Measurements from ENCODE around the gene DCLK2.

DCLK2 gene

DNA sequence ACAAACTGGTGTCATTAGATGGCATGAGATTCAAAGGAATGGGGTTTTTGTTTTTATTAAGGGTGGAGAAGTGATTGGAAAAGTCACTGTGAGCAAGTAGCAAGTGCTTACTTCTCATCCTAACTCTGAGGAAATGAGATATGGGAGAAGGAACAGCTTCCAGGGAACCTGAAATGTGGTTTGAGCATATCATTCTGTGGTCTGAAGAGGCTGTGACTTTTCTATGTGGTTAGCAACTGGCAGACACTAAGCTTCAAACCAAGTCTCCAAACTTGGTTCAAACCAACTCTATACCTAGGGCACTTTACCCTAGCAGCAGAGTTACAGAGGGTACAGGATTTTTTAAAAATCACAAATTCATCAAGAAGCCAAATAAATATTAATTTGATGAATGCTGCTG, 58.2 kb downstream of the DCLK2 start:
- no peak overlapping the region for H3K4me3 ChIP-seq (ENCODE audit: low read depth, low read length)
- no peak for DNase-seq (ENCODE audit: low read depth)
- TF ChIP-seq POLR2A (IDR thresholded peaks at IDR 0.05; ENCODE audit: extremely low read depth, insufficient read length) (no peak), MYC (IDR thresholded peaks at IDR 0.05; ENCODE audit: low read depth, low read length) (no peak)
- TF ChIP-seq, protein P1, sequence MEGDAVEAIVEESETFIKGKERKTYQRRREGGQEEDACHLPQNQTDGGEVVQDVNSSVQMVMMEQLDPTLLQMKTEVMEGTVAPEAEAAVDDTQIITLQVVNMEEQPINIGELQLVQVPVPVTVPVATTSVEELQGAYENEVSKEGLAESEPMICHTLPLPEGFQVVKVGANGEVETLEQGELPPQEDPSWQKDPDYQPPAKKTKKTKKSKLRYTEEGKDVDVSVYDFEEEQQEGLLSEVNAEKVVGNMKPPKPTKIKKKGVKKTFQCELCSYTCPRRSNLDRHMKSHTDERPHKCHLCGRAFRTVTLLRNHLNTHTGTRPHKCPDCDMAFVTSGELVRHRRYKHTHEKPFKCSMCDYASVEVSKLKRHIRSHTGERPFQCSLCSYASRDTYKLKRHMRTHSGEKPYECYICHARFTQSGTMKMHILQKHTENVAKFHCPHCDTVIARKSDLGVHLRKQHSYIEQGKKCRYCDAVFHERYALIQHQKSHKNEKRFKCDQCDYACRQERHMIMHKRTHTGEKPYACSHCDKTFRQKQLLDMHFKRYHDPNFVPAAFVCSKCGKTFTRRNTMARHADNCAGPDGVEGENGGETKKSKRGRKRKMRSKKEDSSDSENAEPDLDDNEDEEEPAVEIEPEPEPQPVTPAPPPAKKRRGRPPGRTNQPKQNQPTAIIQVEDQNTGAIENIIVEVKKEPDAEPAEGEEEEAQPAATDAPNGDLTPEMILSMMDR (IDR thresholded peaks at IDR 0.05; ENCODE audit: low read depth, low read length) = no peak
- TF ChIP-seq, protein P2, sequence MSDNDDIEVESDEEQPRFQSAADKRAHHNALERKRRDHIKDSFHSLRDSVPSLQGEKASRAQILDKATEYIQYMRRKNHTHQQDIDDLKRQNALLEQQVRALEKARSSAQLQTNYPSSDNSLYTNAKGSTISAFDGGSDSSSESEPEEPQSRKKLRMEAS (IDR thresholded peaks at IDR 0.05; ENCODE audit: low read depth, low read length) = no peak

DNA sequence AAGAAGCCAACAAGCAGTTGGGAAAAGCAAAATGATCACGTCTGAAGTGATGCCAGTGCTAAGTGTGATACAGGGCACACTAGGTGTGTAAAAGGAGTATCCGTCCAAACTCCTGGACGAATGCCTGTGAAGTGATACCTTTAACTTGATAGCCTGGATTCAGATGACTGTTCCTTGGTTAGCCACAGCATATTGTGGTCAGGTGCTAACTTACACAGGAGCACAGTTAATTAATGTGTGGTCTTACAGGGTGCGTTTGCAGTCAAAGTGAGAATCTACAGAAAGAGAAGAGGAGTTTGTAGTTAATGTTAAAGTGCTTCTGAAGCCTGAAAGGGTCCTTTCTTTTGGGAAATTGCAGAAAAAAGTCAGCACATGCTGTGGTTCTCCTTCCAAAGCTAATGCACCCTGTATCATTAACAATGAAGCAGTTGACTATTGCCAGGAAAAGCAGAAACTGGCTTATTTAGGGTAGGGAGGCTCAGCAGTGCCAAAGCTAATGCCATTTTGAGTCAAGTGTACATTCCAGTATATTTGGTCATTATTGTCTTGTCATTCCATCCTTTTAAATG, 61.1 kb downstream of the DCLK2 start:
- no peak overlapping the region for H3K4me3 ChIP-seq (ENCODE audit: low read depth, low read length)
- TF ChIP-seq, protein P2 (IDR thresholded peaks at IDR 0.05; ENCODE audit: low read depth, low read length) = no peak
- no peak for TF ChIP-seq POLR2A (IDR thresholded peaks at IDR 0.05; ENCODE audit: extremely low read depth, insufficient read length)
- TF ChIP-seq MYC (IDR thresholded peaks at IDR 0.05; ENCODE audit: low read depth, low read length) = no peak
- TF ChIP-seq, protein P1 (IDR thresholded peaks at IDR 0.05; ENCODE audit: low read depth, low read length) = no peak
- no peak for DNase-seq (ENCODE audit: low read depth)

DNA sequence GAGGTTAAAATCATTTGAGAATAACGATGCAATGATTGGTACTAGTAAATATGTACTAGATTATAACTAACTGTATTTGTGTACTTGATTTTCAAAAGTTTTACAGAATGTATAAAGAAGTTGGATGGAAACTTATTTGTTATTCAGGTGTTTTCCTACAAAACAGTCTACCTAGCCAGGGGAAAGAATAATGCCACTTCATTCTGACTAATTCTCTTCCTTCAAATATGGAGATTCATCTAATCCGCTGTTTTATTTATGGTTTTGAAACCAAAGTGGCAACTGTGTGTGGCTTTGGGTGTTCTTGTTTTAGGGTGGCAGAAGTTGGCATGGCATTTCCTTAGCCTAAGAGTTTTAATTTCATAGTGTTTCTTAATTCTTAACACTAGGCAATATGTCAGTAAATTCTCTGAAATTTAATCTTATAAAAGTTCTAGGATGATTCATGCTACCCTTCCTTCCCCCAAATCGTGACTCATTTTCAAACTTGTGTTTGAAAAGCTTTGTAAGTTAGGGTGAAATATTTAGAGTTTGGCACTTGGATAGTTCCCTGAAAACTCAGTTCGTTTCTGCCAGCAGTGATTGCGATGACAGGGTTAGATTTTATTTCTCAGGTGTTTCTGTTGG, 62.6 kb downstream of the DCLK2 start:
- TF ChIP-seq MYC (IDR thresholded peaks at IDR 0.05; ENCODE audit: low read depth, low read length) (no peak), POLR2A (IDR thresholded peaks at IDR 0.05; ENCODE audit: extremely low read depth, insufficient read length) (no peak)
- TF ChIP-seq, protein P1 (IDR thresholded peaks at IDR 0.05; ENCODE audit: low read depth, low read length) = no peak
- TF ChIP-seq, protein P2 (IDR thresholded peaks at IDR 0.05; ENCODE audit: low read depth, low read length) = no peak
- no peak for DNase-seq (ENCODE audit: low read depth)

DNA sequence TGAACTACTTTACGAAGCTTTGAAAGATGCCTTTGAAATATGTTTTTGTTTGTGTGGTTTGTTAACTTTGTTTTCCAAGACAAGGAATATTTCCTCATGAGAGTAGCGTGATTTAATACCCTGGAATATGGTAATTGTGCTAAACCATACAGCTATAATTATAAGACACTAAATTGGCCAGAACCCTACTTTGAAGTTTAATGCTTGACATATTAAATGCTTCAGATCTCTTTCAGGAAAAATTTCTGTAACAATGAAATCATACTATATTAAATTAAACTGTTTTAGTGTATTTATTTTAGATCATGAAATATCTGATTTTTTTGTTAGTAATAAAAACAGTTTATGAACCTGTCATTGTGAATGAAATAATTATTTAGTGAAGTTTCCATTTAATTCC, 63.5 kb downstream of the DCLK2 start:
- no peak overlapping the region for H3K4me3 ChIP-seq (ENCODE audit: low read depth, low read length)
- TF ChIP-seq POLR2A (IDR thresholded peaks at IDR 0.05; ENCODE audit: extremely low read depth, insufficient read length) (no peak), MYC (IDR thresholded peaks at IDR 0.05; ENCODE audit: low read depth, low read length) (no peak)
- TF ChIP-seq, protein P2 (IDR thresholded peaks at IDR 0.05; ENCODE audit: low read depth, low read length) = no peak
- TF ChIP-seq, protein P1 (IDR thresholded peaks at IDR 0.05; ENCODE audit: low read depth, low read length) = no peak
- DNase-seq (ENCODE audit: low read depth) = no peak

More for the DNA sequence above, 62.6 kb downstream of the DCLK2 start:
- H3K4me3 ChIP-seq (ENCODE audit: low read depth, low read length) = no peak overlapping the region

DNA sequence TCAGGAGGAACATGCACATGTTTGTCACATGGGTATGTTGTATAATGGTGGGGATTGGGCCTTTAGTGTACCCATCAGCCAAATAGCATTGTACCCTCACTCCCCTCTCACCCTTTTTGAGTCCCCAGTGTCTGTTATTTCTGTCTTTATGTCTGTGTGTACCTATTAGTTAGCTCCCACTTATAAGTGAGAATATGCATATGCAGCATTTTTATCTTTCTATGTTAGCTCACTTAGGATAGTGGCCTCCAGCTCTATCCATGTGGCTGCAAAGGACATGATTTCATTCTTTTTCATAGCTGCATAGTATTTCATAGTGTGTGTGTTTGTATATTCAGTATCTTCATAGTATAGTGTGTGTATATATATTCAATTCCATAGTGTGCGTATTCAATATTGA, 64.6 kb downstream of the DCLK2 start:
- TF ChIP-seq, protein P1 (IDR thresholded peaks at IDR 0.05; ENCODE audit: low read depth, low read length) = no peak
- TF ChIP-seq POLR2A (IDR thresholded peaks at IDR 0.05; ENCODE audit: extremely low read depth, insufficient read length) (no peak), MYC (IDR thresholded peaks at IDR 0.05; ENCODE audit: low read depth, low read length) (no peak)
- TF ChIP-seq, protein P2 (IDR thresholded peaks at IDR 0.05; ENCODE audit: low read depth, low read length) = no peak
- DNase-seq (ENCODE audit: low read depth) = no peak

More for the DNA sequence above, 64.6 kb downstream of the DCLK2 start:
- H3K4me3 ChIP-seq (ENCODE audit: low read depth, low read length) = no peak overlapping the region
